Middle frontal gyrus (tissue), 1 donor: ENCODE measurements around the gene OLIG3.

Experiments
- DNase-seq: peaks from one replicate; pipeline ENCODE4 v3.0.0-alpha.2; 2015; ENCODE audit warnings: low spot score; ENCODE audit errors: extremely low spot score

The OLIG3 gene

GRCh38 chr6:137494281-137494987, at the start of gene OLIG3:
TSS of gene OLIG3 (minus strand) at chr6:137494394. CDS start at chr6:137494170, 224 bp downstream.
- no peak for DNase-seq

DNA sequence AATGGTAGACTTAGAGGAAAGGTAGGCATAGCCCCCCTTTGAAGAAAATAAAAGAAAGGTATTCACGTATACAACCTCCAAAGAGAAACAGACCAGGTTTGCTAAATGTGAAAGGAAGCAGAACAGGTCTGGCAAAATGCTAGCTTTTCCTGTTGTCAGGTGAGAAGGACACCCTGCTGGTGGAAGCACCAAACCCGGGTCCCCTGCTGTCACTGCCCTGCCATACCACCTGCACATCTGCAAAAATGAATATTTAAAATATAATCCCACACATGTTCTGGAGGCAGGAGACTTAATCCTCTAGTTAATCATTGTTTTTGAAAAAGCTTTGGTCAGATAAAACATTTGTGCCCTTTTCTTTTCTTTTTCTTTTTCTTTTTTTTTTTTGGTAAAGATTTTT, 48.9 kb upstream of the OLIG3 start:
- DNase-seq, result no peak

DNA sequence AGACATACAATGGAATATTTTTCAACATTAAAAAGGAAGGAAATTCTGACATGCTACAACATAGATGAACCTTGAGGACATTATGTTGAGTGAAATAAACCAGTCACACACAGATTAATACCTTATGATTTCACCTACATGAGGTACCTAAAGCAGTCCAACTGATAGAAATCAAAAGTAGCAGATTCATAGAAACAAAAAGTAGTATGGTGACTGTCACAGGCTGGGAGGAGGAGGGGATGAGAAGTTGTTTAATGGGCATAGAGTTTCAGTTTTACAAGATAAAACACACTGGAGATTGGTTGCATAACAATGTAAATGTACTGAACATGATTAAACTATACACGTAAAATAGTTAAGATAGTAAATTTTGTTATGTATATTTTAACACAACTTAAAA, 48.5 kb upstream of the OLIG3 start:
- no peak for DNase-seq

DNA sequence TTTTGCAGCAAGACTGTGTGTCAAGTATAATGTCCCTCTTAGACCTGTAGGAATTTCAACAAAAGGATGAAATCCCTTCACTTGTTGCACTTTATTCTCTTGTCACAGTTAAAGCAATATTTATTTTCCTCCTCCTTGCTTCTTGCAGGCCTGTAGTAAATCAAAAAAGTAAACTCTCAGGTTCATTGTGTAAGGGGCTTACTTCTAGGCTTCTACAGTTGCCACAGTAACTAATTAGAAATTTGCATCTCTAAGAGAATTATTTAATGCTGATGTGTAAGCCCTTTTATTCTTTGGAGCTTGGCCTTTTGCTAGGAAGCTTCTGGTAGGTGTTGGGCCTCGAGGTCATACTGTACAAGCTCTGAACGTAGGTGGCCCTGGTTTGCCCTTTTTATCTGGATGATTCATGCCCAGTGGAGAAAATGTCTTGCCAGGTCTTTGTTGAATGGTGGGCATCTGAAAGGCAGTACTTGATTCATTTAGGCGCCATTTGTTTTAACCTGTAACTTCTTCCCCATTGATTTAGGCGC, 47.4 kb upstream of the OLIG3 start:
- no peak for DNase-seq

DNA sequence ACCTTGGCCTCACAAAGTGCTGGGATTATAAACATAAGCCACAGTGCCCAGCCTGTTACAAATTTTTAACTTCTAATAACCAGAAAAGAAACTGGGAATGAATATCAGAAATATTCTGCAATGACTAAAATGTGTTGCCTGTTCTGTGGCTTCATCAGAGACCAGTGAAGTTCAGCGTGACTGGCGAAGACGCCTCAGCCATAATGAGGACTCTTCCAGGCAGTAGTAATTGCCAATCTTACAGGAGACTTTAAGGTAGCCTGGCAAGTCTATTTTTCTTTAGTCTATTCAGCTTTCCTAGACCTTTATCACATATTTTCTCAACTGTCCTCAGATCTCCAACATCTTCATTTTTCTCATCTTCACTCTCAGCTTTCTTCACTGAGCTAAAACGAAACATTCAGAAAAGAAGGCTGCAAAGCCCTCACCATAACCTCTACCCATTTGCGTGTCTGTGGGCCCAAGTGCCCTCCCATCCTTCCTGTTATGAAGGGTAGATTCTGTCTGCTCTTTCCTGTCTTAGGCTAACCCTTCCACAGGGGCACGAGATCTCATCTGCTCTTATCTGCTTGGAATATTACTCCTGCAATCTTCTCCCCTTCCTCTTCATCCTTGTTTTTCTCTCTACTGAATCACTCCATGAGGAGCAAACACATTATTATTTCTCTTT, 42.0 kb upstream of the OLIG3 start:
- no peak for DNase-seq

GRCh38 chr6:137531376-137532092, 37.3 kb upstream of the OLIG3 start:
- DNase-seq, result no peak

DNA sequence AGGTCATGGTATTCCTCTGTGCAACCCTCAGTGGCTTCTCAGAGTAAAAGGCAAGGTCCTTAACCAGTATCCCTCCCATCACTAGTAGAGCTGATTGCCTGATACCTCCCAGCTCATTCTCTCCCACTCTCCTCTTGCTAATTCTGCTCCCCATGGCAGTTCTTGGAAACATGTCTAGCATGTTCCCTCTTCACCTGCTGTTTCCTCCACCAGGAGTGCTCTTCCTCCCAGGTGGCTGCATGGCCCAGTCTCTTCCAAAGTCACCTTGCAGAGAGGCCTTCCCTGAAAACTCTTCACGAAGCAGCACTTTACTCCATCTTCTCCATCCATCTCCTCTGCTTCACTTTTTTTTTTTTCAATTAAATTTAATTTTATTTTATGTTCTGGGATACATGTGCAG, 36.2 kb upstream of the OLIG3 start:
- DNase-seq, result no peak

GRCh38 chr6:137522831-137523230, 28.6 kb upstream of the OLIG3 start:
- DNase-seq, result no peak

GRCh38 chr6:137522198-137522798, 28.1 kb upstream of the OLIG3 start:
- no peak for DNase-seq

DNA sequence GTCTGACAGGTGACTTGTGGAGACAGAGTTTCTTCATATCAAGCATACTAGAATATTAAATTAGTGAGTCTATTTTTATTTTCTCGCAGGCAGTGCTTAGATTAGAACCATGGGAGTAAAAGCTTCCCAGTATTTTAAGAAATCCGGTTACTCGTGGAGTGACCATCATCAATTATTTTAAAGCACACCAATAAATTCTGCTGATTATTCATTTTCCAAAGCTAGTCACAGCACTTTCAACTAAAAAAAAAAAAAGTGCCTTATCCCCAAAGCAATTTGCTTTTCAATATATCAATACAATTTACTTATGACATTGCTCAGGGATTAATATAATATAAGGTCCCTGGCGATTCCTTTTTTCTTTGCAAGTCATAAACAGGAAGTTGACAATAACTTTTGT, 26.3 kb upstream of the OLIG3 start:
- DNase-seq, result no peak

DNA sequence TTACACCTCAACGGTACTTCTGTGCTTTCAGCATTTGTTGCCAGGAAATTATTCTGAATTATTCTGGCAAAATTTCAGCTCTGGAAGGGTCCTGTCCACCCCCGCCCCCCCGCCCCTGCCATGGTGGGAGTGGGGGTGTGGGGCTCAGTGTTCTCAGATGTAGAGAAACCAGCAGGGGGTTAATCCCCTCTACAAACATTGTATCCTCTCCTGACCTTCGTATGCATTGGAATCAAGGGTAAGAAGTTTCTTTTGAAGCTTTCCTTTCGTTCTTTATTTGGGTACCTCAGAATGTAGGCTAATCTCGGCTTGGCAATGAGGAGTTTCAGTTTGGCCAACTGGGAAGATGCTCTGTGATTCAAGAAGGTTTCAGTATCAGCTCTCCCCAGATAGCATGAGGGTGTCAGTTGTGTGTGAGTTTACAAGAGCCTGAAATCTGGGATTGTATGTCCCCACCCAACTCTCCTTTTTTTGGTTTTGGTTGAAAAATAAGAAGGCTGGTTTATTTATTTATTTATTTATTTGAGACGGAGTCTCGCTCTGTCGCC, 25.5 kb upstream of the OLIG3 start:
- no peak for DNase-seq

- DNase-seq, result no peak
These were observed 24.3 kb upstream of the OLIG3 start for GRCh38 chr6:137518386-137518983.

GRCh38 chr6:137514418-137514817, 20.2 kb upstream of the OLIG3 start:
- no peak for DNase-seq

DNA sequence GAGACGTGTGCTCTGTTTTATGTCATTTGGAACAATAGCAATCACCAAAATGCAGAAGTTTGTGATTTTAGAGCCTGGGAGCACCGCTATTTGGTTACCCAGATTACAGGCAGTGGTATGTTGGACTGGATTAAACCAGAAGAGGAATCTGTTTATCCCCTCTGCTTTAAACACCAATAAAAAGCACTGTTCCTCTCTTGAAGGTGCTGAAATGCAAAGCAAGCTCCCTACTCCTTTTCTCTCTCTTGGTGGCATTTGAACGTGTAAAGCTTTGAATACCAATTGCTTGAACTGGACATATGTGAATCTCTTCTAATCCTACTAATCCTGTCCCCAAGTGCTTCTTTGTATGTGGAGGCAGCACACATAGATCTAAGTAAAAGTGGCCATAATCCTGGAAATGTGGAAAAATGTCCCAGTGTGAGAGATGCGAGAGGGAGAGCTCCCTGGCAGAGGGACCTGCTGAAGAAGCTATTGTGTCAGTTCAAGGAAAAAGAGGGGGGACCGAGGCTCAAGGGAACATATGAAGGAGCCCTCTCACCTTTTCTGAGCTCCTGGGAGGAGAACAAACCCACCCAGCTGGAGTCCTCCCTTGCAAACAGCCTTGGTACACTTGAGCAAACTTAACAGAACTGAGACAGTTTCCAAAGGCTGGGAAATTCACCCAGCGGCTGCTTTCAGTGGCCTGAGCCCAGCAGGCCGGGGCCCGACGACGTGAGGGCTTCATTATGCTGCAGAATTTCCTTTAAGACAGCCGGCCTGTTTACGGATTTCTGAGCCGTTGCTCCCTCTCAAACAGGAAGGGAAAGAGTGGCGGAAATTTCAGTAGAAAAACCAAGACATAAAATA, 18.8 kb upstream of the OLIG3 start:
- DNase-seq, result no peak

GRCh38 chr6:137510923-137511322, 16.7 kb upstream of the OLIG3 start:
- DNase-seq, result no peak

- DNase-seq, result no peak
These were observed 4.4 kb upstream of the OLIG3 start for GRCh38 chr6:137498481-137499190.

DNA sequence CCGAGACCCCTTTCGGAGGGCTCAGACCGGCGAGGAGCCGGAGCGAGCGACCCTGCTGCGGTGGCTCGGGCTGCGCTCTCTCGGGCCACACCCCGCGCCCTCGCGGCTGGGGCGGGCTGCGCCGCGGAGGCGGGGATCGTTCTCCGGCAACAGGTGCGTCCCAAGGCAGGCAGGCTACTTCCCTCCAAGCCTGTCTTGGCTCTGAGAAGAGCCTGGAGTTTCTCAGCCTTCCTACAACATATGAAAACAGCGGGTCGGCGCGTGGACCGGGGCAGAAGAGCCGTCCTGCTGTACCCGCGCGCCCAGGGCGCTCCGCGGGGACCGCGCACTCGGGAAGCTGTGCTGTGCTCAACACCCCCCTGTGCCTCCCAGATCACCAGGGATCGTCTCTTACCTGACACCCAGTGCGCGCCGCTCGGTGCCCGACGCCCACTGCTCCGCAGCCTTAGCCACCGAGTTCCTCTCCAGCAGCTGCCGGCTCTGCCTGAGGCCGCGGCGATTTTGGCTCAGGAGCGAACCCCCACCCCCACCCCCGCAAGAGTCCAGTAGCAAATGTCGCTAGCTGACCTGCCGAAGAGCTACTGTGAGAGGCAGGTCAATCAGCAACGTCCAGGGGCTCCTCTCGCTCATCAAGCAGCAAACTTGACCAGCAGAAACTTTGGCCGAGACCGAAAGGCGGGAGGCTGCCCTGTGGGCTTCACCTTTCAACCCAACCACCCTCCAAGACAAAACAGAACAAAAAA, 3.7 kb upstream of the OLIG3 start:
- DNase-seq, result no peak

- no peak for DNase-seq
These were observed 2.9 kb upstream of the OLIG3 start for GRCh38 chr6:137496909-137497720.
